NCI-H128 (cell line): Measurements from ENCODE around the gene MYO5B.
"Not testable (repeated sequence)": the region's sequence is repeated elsewhere in the genome, so short reads cannot be mapped to it uniquely, and the experiment has no call there.

ENCODE experiments used
- DNase-seq: peaks from one replicate; lab custom pipeline; 2025; ENCODE audit not compliant: unreplicated experiment; lab: John Stamatoyannopoulos, UW

MYO5B gene

DNA sequence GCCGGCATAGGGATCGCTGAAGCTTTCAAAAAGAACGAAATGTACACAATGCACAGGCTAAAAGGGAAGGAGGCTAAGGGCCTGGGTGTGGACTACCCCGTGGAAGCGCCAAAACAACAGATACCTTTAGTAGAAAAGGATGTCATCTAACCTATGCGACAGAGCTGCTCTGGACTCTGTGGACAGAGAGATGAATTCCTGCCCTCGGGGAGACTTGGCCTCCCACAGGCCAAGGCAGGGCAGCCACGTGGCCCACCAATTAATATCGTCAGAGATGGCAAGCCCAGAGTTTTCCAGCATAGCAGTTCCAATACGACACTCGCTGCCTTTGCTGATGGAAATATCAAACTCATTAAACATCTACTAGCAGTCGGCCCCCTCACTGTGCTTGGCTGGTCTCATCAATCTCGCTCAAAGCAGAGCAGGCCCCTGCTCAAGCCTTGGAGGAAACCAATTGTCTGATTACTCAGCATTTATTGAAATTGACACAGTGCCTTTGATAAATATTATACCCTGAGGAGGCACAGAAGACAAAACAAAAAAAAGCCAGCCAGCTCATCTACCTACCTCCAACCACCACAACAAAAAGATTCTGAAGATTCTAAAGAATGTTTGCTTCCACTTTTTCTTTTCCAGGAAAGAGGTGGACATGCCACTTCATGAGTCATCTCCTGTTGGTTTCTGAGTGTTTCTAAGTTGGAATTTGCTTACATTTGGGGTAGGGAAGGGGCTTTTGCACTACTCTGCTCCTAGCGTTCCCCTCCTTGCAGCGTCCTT lies 302.6 kb downstream of the MYO5B start:
- no peak for DNase-seq

DNA sequence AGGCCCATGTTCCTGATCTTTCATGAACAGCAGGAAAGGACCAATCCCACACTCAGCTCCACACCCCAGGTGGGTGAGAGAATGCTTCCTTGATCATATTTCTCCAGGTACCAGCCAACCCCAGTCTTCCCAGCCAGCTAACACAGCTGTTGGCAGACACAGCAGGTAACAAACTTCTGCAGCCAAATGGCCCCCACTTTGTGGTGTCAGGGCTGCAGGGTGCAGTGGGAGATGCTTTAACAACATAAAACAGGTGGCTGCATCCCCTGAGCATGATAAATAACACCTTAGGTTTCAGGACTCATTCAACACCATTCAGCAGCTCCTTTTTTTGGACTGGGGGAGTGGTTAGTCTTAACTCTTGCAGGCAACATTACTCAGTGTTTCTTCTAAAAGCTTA lies 304.9 kb downstream of the MYO5B start:
- DNase-seq, result no peak

DNA sequence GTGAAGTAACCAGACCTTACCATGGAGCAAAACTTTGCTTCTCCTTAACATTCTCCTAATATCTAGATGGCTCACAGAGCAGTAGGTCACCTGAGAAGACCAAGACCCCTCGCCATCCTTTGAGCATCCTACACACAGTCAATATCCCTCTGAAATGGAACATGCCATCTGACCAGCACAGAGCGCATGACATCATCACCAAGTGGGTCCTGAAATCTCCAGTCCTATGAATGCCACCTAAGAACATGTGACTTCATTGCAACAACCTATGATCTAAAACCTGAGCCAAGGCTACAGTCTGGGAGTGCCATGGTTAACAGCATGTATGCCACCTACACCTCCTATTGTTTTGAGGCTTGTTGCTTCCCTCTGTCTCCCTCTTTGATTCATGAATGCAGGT lies 305.4 kb downstream of the MYO5B start:
- DNase-seq, result not testable (repeated sequence)

DNA sequence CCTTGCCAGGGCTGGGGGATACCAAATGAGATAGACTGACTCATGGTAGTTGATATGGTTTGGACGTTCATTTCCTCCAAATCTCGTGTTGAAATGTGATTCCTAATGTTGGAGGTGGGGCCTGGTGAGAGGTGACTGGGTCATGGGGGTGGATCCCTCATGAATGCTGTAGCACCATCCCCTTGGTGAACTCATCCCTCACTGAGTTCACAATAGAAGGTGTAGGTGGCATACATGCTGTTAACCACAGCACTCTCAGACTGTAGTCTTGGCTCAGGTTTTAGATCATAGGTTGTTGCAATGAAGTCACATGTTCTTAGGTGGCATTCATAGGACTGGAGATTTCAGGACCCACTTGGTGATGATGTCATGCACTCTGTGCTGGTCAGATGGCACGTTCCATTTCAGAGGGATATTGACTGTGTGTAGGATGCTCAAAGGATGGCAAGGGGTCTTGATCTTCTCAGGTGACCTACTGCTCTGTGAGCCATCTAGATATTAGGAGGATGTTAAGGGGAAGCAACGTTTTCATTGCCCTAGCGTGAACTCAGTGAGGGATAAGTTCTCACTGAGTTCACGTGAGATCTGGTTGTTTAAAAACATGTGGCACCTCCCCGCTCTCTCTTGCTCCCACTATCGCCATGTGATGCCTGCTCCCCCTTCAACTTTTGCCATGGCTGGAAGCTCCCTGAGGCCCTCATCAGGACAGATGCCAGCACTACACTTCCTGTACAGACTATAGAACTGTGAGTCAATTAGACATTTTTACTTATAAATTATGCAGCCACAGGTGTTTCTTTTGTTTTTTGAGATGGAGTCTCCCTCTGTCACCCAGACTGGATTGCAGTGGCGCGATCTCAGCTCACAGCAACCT lies 307.8 kb downstream of the MYO5B start:
- DNase-seq, result no peak

DNA sequence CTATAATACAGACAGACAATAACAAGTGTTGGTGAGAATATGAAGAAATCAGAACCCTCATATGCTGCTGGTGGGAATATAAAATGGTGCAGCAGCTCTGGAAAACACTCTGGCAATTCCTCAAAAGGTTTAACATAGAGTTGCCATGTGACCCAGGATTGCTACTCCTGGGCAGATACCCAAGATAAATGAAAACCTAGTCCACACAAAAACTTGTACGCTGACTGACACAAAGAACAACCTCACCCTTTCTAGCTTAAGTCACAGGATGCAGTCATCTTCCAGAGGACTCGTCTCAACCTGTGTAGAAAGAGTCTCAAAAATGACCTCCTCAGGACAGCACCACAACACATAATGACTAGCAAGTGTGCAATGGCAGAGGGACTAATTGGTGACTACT lies 310.0 kb downstream of the MYO5B start:
- no peak for DNase-seq

DNA sequence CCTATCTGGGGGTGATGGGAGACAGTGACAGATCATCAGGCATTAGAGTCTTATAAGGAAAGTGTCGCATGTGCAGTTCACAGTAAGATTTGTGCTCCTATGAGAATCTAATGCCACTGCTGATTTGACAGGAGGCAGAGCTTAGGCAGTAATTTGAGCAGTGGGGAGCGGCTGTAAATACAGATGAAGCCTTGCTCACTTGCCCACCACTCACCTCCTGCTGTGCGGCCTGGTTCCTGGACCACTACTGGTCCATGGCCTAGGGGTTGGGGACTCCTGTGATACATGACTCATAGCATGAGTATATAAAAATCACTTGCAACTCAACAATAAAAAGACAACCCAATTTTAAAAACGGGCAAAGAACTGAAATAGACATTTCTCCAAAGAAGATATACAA lies 310.5 kb downstream of the MYO5B start:
- no peak for DNase-seq

DNA sequence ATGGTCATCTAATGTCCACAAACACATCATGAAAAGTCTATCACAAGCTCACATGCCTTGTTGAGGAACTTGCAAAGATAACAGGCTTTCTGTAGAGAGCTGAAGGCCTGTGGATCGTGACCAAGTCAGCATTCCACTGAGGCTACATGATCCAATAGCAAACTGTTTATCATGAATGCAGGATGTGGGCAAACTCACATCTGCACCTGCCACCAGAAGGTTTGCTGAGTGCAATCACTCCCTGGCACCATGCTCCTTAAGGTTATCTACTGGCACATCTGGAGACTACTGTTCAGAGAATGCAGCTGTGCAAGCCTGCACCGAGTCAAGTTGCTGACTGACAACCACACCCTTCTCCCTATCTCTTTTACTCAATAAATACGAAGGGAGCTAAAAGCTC lies 314.3 kb downstream of the MYO5B start:
- DNase-seq, result no peak

DNA sequence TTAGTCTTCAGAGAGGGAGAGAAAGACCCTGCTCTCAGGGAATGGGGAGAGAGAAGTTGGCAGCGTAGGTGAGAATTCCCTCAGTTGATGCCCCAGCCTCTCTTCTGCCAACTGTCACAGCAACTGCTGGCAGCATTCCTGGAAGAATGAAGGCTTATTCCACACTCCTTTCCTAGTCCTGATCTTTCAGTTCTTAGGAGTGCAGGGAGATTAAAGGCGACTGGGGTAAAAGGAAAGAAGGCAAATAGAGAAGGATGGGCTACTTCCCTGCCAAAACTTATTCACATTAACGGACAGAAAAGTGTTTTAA lies 315.7 kb downstream of the MYO5B start:
- DNase-seq, result no peak

DNA sequence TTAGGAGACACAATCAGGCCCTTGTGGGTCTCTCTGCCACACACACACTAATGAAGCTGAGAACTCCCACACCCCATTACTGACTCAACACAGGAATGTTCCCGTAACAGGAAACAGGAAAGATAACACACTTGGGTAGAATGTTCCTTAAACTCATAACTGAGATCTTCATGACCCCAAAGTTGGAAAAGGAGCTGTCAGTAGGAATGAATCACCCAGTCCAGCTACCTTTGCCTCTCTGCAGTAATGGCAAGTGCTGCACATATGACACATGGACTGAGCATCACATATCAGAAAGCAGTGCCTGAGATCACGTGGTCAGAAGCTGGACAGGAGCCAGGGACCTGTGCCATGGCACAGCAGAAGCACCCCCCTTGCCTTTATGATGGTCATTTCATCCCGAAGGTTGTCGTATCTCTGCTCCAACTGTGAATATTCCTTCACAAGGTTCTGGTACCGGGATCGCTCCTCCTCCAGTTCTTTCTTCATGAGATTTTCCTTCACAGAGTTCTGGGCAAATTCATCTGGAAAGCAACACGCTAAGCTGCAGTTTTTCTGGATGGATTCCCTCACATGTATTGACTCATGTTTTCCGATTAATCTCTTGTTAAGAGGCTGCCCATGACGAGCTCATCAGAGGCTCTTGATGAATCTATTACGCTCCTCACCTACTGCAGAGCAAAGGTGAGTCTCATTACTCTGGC lies 316.2 kb downstream of the MYO5B start:
- DNase-seq, result no peak

DNA sequence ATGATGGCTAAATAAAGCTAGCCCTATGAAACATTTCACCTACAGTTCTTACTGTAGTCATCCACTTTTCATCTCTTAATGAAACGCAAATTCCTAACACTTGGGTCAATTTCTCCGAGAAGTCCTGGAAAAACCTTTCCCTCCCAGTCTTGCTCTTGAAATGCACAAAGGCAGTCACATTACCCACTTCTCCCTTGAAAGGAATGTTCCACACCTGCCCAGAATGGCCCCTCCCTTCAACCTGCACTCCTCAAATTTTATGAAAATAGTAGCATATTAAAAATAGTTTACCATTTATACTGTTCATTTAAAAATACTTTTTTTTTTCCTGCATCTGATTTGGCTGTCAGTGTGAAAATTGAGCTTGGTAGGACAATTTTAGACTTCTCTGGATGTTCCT lies 316.9 kb downstream of the MYO5B start:
- no peak for DNase-seq

DNA sequence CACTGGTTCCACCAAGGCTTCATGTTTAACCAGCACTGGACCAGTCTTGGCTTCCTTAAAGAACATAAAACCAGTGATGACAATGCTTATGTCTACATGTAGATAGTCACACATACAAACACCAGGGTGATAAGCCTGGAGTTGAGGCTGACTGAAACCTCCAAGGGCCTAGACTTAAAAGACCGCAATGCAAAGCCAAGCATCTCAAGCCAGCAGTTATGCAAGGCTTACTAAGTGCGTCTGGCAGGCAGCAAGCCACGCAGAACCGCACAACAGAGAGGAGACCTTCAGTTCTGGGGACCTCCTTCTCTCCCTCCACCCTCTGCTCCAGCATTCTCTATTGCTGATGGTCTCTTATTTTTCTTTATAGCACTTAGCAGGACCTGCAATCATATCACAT lies 318.4 kb downstream of the MYO5B start:
- no peak for DNase-seq

DNA sequence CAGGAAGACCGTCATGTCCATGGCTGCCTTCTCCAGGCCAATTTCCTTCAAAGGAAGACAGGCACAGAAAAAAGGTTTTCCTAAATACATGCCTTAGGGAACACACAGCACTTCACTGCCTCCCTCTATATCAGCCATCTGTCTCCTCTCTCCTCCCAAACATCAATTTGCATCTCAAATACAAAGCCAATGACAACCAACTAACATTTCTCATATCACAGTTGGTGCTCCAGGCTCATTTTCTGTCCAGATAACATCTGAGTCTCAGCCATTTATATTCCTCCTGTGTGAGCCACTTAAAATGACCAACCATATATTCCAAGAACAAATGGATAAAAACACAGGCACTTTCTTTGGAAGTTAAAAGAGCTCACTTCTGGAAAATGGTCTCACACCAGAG lies 319.2 kb downstream of the MYO5B start:
- DNase-seq, result no peak

DNA sequence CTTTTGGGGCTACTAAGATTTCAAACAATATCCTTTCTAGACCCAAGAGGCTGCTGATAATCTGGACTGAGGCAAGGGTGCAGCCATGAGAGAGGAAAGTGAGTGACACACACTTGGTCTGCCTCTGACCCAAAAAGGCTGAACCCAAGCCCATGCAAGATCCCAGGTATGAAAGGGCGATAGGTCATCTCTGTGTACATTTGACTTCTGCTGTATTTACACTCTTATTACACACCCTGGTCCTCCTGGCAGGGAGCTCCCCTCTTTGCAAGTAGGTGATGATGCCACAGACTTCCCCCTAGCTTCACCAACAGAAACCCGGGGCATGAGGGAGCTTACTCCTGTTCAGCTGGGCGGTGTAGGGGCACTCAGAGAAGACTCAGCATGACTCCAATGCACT lies 319.8 kb downstream of the MYO5B start:
- DNase-seq, result no peak

DNA sequence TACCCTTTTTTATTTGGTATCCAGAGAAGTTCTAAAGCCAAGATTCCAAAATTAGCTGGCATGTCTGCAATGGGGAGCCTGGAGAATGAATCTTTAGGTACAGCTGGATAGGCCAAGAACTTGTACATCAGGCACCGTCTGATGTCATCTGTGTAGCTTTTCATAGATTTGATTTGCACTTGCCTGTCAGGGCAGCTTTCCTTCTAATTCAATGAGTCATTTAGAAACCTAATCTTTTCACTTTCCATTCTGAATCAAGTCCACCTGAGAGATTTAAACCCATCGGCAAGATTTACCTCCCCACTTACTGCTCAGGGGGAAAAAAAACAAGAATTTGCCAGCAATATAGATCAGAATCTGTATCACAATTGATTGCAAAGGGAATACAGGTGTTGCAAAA lies 320.7 kb downstream of the MYO5B start:
- DNase-seq, result no peak

DNA sequence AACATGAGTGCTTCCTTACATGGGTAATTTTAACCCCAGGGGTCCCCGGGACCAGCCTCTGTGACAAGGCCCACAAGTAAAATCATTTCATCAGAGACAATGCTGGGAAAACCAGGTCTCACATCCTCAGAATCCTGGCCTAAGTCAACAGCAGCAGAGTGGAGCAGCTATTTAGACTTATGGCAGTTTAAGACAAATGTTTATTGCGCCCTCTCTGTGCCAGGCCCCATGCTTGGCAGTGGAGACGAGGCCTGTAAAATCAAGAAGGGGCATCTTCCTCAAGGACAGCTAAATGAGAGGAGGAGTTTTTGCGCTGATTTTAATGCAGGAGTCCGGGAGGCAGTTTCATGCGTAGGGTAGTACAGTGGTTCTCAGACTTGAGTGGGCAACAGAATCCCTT lies 325.6 kb downstream of the MYO5B start:
- no peak for DNase-seq

DNA sequence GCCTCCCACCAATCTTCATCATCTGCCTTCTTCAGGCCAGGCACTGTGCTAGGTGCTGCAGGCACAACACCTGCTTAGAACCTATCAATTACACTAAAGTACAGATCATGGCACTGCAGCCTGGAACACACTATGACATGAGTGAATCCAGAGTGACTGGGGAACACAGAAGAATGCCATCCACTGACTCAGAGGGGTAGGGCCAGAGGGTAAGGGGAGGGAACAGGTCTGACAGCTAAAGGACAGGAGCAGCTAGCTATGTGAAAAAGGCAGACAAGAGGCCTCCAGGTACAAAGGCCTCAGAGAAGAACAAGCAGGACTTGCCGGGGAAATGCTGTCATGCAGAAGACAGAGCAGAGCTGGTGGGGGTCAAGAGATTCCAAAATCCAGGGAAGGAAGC lies 328.3 kb downstream of the MYO5B start:
- no peak for DNase-seq

DNA sequence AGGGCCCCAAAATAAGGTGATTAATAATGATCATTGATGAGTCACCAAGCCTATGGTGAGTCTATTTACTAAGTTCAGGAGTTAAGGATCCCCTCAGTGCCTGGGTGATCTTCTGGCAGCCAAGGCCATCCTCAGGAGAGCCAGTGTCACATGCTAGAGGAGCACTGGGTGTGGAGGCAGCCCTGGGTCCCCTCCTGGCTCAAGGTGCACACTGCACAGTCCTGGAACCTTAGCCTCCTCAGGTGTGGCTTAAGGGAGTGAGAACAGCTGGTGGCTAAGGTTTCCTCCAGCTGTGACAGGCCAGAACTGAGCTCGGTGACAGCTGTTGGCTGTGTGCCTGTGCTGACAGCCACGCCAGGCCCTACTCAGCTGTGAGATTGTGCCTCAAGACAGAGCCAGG lies 329.5 kb downstream of the MYO5B start:
- no peak for DNase-seq

DNA sequence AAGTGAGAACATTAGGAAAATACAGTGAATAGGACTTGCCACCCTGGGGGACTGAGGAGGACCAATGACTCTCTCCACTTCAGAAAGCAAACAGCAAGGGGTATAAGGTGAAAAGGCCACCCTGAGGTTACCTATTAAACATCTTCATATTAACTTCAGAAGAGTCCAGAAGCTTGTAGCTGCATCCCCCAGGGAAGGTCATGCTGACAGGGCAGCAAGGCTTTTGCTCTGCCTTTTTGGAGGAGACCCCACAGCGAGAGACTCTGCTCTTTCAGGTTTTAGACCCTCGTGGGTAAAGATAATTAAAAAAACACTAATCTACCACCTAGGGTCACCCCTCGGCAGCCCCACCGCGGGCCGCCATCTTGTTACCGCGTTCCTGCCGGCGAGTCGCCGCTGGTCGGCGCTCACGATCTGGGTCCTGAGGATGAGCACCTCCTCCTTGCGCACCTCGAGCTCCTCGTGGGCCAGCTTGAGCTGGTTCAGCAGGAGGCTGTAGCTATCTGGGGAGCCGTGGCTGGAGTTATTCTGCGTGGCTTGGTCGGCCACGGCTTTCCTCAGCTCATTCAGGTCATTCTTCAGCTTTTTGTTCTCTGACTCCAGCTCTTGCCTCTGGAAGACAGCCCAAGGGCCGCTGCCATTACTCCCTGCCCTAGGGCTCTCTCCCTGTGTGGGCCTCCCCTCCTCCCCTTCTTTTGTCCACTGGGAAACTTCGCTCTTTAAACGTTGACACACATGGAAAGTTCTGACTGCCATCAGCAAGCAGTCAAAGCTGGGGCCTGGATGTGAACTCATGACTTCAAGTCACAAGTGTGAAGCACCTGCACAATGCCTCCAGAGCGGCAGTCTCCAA lies 331.0 kb downstream of the MYO5B start:
- no peak for DNase-seq

DNA sequence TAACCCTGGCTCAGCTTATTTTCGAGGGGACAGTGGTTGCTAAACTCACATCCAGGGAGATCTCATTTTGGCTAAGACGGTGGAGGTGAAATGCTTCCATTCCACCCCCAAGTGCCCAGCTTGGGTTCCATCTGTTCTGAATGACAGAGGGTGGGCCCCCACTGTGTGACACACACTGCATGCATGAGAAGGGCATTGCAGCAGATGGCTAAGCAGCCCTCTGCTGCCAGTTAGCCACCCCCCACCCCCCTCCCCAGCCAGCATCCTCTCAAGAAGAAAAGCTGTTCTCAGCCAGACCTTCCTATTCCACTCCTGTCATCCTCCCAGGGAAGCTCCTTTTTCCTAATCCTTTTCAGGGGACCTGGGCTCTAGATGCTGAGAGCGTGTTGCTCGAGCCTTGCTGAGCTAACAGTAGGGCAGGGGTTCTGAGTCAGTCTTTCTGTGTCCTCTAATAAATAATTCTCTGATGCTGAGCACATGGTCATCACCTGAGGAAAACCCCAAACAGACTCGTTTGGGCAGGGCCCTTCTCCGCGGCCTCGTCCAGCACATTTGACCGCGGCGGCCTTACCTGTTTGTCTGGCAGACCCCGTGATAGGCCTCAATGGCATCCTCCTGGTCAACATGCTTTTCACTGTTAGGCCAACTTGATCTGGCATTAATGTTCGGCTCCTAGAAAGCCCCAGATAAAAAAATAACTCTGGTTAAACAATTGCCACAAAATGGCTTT lies 332.1 kb downstream of the MYO5B start:
- no peak for DNase-seq

DNA sequence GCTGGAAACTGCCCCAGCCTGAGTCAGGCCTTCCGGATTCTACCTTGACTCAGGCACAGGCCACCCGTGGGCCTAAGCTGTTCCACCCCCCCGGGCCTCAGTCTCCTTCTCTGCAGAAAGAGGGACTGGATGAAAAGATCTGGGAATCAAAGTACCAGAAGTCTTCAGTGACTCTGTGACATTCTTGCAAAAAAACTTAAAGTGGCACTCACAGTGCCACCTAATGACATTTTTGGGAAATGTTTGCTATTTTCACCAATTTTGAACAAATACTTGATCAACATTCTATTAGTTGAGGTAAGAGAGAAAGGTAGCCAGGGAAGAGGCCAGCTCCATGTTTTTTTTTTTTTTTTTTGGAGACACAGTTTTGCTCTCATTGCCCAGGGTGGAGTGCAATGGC lies 333.3 kb downstream of the MYO5B start:
- DNase-seq, result no peak
